SK-N-SH (cell line): Measurements from ENCODE around the gene STXBP1. TPM values are rescaled to one million over a fixed set of nuclear protein-coding genes. Genes with fewer than 3 reads are reported as not detected.

Experiments used
- CTCF ChIA-PET: fragments of 300-600, 350-600 bp; formaldehyde crosslinking; extraction: SDS; loops from one replicate; lab custom pipeline; 2021; lab: Yijun Ruan, JAX
- POLR2A ChIA-PET: fragments of 350-600 bp; sonication (Branson Sonifier 250); formaldehyde crosslinking; extraction: SDS; loops from one replicate; lab custom pipeline; 2020; ENCODE audit warnings: antibody characterized with exemption, inconsistent platforms; lab: Yijun Ruan, JAX
- DNase-seq: peaks from one replicate; pipeline ENCODE4 v3.0.0; 2012
- H2AFZ ChIP-seq: fragments of 200-600 bp; sonication (generic); 2 replicates; pipeline ENCODE4 v1.8.1; 2016; ENCODE audit warnings: antibody characterized with exemption, mild to moderate bottlenecking, low read depth
- H3F3A ChIP-seq: fragments of 200-600 bp; sonication (generic); replicated peaks from 2 replicates; pipeline ENCODE3; 2016; ENCODE audit warnings: antibody characterized with exemption, mild to moderate bottlenecking; ENCODE audit not compliant: insufficient read depth
- H3K27ac ChIP-seq, 2 experiments: fragments of 200-500 bp in 1 of 2; fragments of 200-600 bp in 1 of 2; sonication (Bioruptor generic) in 1 of 2; sonication (generic), shearing (Covaris generic) in 1 of 2; 2 replicates each; pipeline versions ENCODE4 v1.5.1 to v1.6.1; 2014 to 2016; ENCODE audit warnings: low read depth in 2 of 2, inconsistent platforms in 1 of 2, low read length in 1 of 2, mild to moderate bottlenecking in 1 of 2, mixed read lengths in 1 of 2
- H3K27me3 ChIP-seq: fragments of 200-600 bp; sonication (generic), shearing (Covaris generic); 2 replicates; pipeline ENCODE4 v1.6.1; 2016; ENCODE audit warnings: mixed run types; ENCODE audit not compliant: insufficient read depth
- H3K36me3 ChIP-seq, 2 experiments: fragments of 200-500 bp in 1 of 2; fragments of 200-600 bp in 1 of 2; sonication (Bioruptor generic) in 1 of 2; sonication (generic) in 1 of 2; replicated peaks in 1 of 2; 2 replicates each; pipeline versions ENCODE3 to v1.5.1; 2014 to 2016; ENCODE audit warnings: low read length in 1 of 2, mild to moderate bottlenecking in 1 of 2; ENCODE audit not compliant: insufficient read depth in 2 of 2, control insufficient read depth in 1 of 2
- H3K4me1 ChIP-seq, 2 experiments: fragments of 200-500 bp in 1 of 2; fragments of 200-600 bp in 1 of 2; sonication (Bioruptor generic) in 1 of 2; sonication (generic), shearing (Covaris generic) in 1 of 2; 2 replicates each; pipeline versions ENCODE4 v1.5.1 to v1.6.1; 2014 to 2016; ENCODE audit warnings: low read depth in 1 of 2, low read length in 1 of 2, mixed run types in 1 of 2; ENCODE audit not compliant: insufficient read depth in 2 of 2, control insufficient read depth in 1 of 2
- H3K4me2 ChIP-seq: fragments of 200-600 bp; sonication (generic), shearing (Covaris generic); 2 replicates; pipeline ENCODE4 v1.6.1; 2017; ENCODE audit warnings: mixed run types
- H3K4me3 ChIP-seq, 2 experiments: fragments of 200-500 bp in 1 of 2; fragments of 200-600 bp in 1 of 2; sonication (Bioruptor generic) in 1 of 2; sonication (generic), shearing (Covaris generic) in 1 of 2; 2 replicates each; pipeline versions ENCODE4 v1.5.1 to v1.8.1; 2014 to 2016; ENCODE audit warnings: low read depth in 2 of 2, inconsistent platforms in 1 of 2, low read length in 1 of 2, mild to moderate bottlenecking in 1 of 2, mixed read lengths in 1 of 2, moderate library complexity in 1 of 2
- H3K79me2 ChIP-seq: fragments of 200-600 bp; sonication (generic); 2 replicates; pipeline ENCODE4 v1.8.1; 2017; ENCODE audit warnings: mild to moderate bottlenecking; ENCODE audit not compliant: insufficient read depth
- H3K9ac ChIP-seq: fragments of 200-600 bp; sonication (generic); 2 replicates; pipeline ENCODE4 v1.6.1; 2017; ENCODE audit warnings: mixed run types
- H3K9me2 ChIP-seq: fragments of 200-600 bp; sonication (generic); 2 replicates; pipeline ENCODE4 v1.6.1; 2017; ENCODE audit warnings: mixed run types
- H3K9me3 ChIP-seq: fragments of 200-600 bp; sonication (generic); 2 replicates; pipeline ENCODE4 v1.6.1; 2017; ENCODE audit warnings: mixed run types, mild to moderate bottlenecking, moderate library complexity
- H4K20me1 ChIP-seq: fragments of 200-600 bp; sonication (generic); 2 replicates; pipeline ENCODE4 v1.6.1; 2017; ENCODE audit warnings: mild to moderate bottlenecking, mixed run types; ENCODE audit not compliant: insufficient read depth
- EP300 ChIP-seq, 2 experiments: IDR thresholded peaks; 2 replicates each; pipeline versions ENCODE4 v1.4.0 to v1.6.1; 2012; ENCODE audit warnings: borderline replicate concordance in 1 of 2, low read depth in 1 of 2, low read length in 1 of 2
- FOXM1 ChIP-seq: IDR thresholded peaks from 2 replicates; pipeline ENCODE4 v1.4.0; 2012; ENCODE audit warnings: low read depth, mild to moderate bottlenecking
- GABPA ChIP-seq: IDR thresholded peaks from 2 replicates; pipeline ENCODE4 v1.4.0; 2012; ENCODE audit warnings: low read depth, mild to moderate bottlenecking
- GATA2 ChIP-seq: sonication (generic); formaldehyde crosslinking; IDR thresholded peaks from 2 replicates; pipeline ENCODE4 v1.5.0; 2020; ENCODE audit warnings: mild to moderate bottlenecking, missing genetic modification reagents
- JUND ChIP-seq: IDR thresholded peaks from 2 replicates; pipeline ENCODE4 v1.4.0; 2012
- MXI1 ChIP-seq: IDR thresholded peaks from 2 replicates; pipeline ENCODE4 v1.6.1; 2012; ENCODE audit warnings: mild to moderate bottlenecking, low read depth, low read length, improper control_type of control experiment
- NFIC ChIP-seq: IDR thresholded peaks from 2 replicates; pipeline ENCODE4 v1.4.0; 2012; ENCODE audit warnings: borderline replicate concordance
- NRF1 ChIP-seq: IDR thresholded peaks from 2 replicates; pipeline ENCODE4 v1.6.1; 2012; ENCODE audit warnings: low read depth, mild to moderate bottlenecking, low read length
- POLR2AphosphoS5 ChIP-seq: IDR thresholded peaks from 2 replicates; pipeline ENCODE4 v1.6.1; 2012; ENCODE audit warnings: low read depth, low read length
- RAD21 ChIP-seq: IDR thresholded peaks from 2 replicates; pipeline ENCODE4 v1.6.1; 2012; ENCODE audit warnings: mild to moderate bottlenecking, low read length
- RCOR1 ChIP-seq: fragments of 150-350 bp; IDR thresholded peaks from 2 replicates; pipeline ENCODE4 v1.6.1; 2017; ENCODE audit warnings: antibody characterized with exemption, low read length
- RFX5 ChIP-seq: IDR thresholded peaks from 2 replicates; pipeline ENCODE4 v1.6.1; 2012; ENCODE audit warnings: mild to moderate bottlenecking, improper control_type of control experiment, low read length
- RXRA ChIP-seq: IDR thresholded peaks from 2 replicates; pipeline ENCODE4 v1.4.0; 2012; ENCODE audit warnings: low read depth, mild to moderate bottlenecking, borderline replicate concordance
- SMC3 ChIP-seq: IDR thresholded peaks from 2 replicates; pipeline ENCODE4 v1.6.1; 2012; ENCODE audit warnings: low read depth, low read length, improper control_type of control experiment
- TCF12 ChIP-seq: IDR thresholded peaks from 2 replicates; pipeline ENCODE4 v1.4.0; 2012
- YY1 ChIP-seq: IDR thresholded peaks from 2 replicates; pipeline ENCODE4 v1.4.0; 2012; ENCODE audit warnings: low read depth, mild to moderate bottlenecking
- WGBS: methylation state at CpG from one replicate; pipeline ENCODE4 v1.1.6; 2017; ENCODE audit warnings: low lambda C conversion rate; 5-methylcytosine and 5-hydroxymethylcytosine counted together
- polyA plus RNA-seq, 3 experiments: library from polyadenylated mRNA; depleted of rRNA; stranded (reverse); fragments of >200 nt; gene quantifications; 2 replicates each; pipeline ENCODE4 v1.2.3, GENCODE V29; 2012
- TF ChIP-seq, protein P1 (sequence below): IDR thresholded peaks from 2 replicates; pipeline ENCODE4 v1.4.0; 2012; ENCODE audit warnings: low read depth, borderline replicate concordance
- TF ChIP-seq, protein P2 (sequence below): IDR thresholded peaks from 2 replicates; pipeline ENCODE4 v1.4.0; 2012; ENCODE audit warnings: low read depth
- TF ChIP-seq, protein P3 (sequence below): fragments of 150-350 bp; IDR thresholded peaks from 2 replicates; pipeline ENCODE4 v1.6.1; 2016; ENCODE audit warnings: mild to moderate bottlenecking, low read depth, low read length
- TF ChIP-seq, protein P4 (sequence below): fragments of 200-600 bp; sonication (generic); IDR thresholded peaks from 2 replicates; pipeline ENCODE4 v1.6.1; 2017; ENCODE audit warnings: antibody characterized with exemption, mild to moderate bottlenecking, moderate library complexity

Gene STXBP1
- polyA plus RNA-seq, 1 of the 3 experiments (the other 2 are of a cell fraction): 44.3 TPM

DNA sequence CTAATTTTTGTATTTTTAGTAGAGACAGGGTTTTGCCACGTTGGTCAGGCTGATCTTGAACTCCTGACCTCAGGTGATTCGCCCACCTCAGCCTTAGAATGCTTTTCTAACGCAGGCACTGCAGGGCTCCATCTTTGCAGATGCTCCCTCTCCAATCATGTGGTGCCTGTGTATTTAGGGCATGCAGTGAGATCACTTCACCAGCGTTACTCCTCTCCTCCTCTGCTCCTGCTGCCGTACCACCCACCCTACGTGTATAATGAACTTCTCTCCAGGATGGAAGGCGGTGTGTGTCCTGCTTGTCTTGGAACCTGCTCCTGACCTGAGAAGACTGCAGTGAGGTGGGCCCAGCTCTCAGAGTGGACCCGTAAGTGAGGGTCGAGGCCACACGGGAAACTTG lies 81.1 kb downstream of the STXBP1 start:
- TF ChIP-seq NFIC: no peak
- no peak for TF ChIP-seq YY1
- TF ChIP-seq, protein P1, sequence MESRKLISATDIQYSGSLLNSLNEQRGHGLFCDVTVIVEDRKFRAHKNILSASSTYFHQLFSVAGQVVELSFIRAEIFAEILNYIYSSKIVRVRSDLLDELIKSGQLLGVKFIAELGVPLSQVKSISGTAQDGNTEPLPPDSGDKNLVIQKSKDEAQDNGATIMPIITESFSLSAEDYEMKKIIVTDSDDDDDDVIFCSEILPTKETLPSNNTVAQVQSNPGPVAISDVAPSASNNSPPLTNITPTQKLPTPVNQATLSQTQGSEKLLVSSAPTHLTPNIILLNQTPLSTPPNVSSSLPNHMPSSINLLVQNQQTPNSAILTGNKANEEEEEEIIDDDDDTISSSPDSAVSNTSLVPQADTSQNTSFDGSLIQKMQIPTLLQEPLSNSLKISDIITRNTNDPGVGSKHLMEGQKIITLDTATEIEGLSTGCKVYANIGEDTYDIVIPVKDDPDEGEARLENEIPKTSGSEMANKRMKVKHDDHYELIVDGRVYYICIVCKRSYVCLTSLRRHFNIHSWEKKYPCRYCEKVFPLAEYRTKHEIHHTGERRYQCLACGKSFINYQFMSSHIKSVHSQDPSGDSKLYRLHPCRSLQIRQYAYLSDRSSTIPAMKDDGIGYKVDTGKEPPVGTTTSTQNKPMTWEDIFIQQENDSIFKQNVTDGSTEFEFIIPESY: no peak
- TF ChIP-seq, protein P2, sequence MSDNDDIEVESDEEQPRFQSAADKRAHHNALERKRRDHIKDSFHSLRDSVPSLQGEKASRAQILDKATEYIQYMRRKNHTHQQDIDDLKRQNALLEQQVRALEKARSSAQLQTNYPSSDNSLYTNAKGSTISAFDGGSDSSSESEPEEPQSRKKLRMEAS: no peak
- TF ChIP-seq, protein P3, sequence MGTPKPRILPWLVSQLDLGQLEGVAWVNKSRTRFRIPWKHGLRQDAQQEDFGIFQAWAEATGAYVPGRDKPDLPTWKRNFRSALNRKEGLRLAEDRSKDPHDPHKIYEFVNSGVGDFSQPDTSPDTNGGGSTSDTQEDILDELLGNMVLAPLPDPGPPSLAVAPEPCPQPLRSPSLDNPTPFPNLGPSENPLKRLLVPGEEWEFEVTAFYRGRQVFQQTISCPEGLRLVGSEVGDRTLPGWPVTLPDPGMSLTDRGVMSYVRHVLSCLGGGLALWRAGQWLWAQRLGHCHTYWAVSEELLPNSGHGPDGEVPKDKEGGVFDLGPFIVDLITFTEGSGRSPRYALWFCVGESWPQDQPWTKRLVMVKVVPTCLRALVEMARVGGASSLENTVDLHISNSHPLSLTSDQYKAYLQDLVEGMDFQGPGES: no peak
- TF ChIP-seq RAD21: no peak
- no peak for TF ChIP-seq MXI1
- TF ChIP-seq RFX5: no peak
- no peak for TF ChIP-seq TCF12
- no peak for TF ChIP-seq RCOR1
- TF ChIP-seq POLR2AphosphoS5: no peak
- TF ChIP-seq GATA2 (CRISPR knock-in tag): no peak
- TF ChIP-seq SMC3: no peak
- TF ChIP-seq GABPA: no peak
- TF ChIP-seq, protein P4, sequence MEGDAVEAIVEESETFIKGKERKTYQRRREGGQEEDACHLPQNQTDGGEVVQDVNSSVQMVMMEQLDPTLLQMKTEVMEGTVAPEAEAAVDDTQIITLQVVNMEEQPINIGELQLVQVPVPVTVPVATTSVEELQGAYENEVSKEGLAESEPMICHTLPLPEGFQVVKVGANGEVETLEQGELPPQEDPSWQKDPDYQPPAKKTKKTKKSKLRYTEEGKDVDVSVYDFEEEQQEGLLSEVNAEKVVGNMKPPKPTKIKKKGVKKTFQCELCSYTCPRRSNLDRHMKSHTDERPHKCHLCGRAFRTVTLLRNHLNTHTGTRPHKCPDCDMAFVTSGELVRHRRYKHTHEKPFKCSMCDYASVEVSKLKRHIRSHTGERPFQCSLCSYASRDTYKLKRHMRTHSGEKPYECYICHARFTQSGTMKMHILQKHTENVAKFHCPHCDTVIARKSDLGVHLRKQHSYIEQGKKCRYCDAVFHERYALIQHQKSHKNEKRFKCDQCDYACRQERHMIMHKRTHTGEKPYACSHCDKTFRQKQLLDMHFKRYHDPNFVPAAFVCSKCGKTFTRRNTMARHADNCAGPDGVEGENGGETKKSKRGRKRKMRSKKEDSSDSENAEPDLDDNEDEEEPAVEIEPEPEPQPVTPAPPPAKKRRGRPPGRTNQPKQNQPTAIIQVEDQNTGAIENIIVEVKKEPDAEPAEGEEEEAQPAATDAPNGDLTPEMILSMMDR: no peak
- no peak for TF ChIP-seq JUND
- no peak for TF ChIP-seq EP300 (IDR thresholded peaks at IDR 0.05; ENCODE audit: borderline replicate concordance in 1 of 2, low read depth in 1 of 2, low read length in 1 of 2)
- TF ChIP-seq NRF1: no peak
- no peak for TF ChIP-seq RXRA
- no peak for TF ChIP-seq FOXM1
- TF ChIP-seq, all 33 proteins: peak for 0
- peaks cover 0 to 3% of the 10 kb centered on the region in 2 experiments; a peak in 1 of 4 replicates for H3K4me1 ChIP-seq
- H3K9me3 ChIP-seq: no peaks in the 10 kb centered on the region
- peaks cover 11 to 37% of the 10 kb centered on the region in 2 experiments for H3K36me3 ChIP-seq
- no peaks in the 10 kb centered on the region for H4K20me1 ChIP-seq
- DNase-seq: no peak
- H3K4me3 ChIP-seq: no peak overlapping the region
- ChIA-PET POLR2A (no interaction called here), CTCF (interaction anchor here (1.3 to 1.6 kb wide), 2 partner anchors 13 to 229 kb away, joined by 3 to 5 read pairs; no protein-coding TSS in a partner anchor)
- H3K9me2 ChIP-seq: no peaks in the 10 kb centered on the region
- H3K27me3 ChIP-seq: no peaks in the 10 kb centered on the region
- peaks cover 9% of the 10 kb centered on the region for H3F3A ChIP-seq
- H3K9ac ChIP-seq: no peak overlapping the region
- WGBS: 93% methylated on average over 10 of the region's 10 CpGs
- no peak overlapping the region for H2AFZ ChIP-seq
- H3K27ac ChIP-seq: no peak overlapping the region
- no peak overlapping the region for H3K4me2 ChIP-seq
- H3K79me2 ChIP-seq: no peaks in the 10 kb centered on the region
